HG03442 (cell line): ENCODE data around the gene THUMPD2.
"Not testable (repeated sequence)": the region's sequence is repeated elsewhere in the genome, so short reads cannot be mapped to it uniquely, and the experiment has no call there.

Experiments
- ATAC-seq: cut with Tn5 transposase; IDR thresholded peaks from one replicate; pipeline ENCODE4 v1.9.1; 2021; ENCODE audit warnings: mild to moderate bottlenecking, moderate library complexity; ENCODE audit not compliant: unreplicated experiment

Gene THUMPD2, protein sequence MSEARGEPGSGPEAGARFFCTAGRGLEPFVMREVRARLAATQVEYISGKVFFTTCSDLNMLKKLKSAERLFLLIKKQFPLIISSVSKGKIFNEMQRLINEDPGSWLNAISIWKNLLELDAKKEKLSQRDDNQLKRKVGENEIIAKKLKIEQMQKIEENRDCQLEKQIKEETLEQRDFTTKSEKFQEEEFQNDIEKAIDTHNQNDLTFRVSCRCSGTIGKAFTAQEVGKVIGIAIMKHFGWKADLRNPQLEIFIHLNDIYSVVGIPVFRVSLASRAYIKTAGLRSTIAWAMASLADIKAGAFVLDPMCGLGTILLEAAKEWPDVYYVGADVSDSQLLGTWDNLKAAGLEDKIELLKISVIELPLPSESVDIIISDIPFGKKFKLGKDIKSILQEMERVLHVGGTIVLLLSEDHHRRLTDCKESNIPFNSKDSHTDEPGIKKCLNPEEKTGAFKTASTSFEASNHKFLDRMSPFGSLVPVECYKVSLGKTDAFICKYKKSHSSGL

DNA sequence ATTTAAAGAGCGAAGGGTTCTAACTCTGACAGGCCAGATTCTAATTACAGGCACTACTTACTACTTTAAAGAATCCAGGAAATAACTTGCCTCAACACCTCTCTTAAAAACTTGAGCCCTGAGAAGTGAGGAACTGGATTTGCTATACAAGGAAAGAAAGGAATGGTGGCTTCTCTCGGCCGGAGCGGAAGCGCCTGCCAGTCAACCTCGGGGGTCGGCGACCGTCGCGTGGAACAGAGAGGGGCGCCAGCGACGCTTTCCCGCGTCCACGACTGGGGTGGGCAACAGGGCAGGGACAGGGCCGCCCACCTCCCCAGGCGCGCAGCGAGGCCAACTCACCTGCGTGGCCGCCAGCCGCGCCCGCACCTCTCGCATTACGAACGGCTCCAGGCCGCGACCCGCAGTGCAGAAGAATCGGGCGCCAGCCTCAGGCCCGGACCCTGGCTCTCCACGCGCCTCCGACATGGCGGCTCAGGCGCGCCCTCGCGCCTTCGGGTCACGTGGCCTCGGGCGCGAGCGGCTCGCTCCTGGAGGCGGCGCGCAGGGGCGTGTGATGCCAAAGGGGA is at the start of gene THUMPD2:
Gene THUMPD2, minus strand, starts transcription at position 484 of the 566 bp plus-strand sequence. Its CDS starts 19 bp downstream, at position 465.
- ATAC-seq, result peak; percentile 76

DNA sequence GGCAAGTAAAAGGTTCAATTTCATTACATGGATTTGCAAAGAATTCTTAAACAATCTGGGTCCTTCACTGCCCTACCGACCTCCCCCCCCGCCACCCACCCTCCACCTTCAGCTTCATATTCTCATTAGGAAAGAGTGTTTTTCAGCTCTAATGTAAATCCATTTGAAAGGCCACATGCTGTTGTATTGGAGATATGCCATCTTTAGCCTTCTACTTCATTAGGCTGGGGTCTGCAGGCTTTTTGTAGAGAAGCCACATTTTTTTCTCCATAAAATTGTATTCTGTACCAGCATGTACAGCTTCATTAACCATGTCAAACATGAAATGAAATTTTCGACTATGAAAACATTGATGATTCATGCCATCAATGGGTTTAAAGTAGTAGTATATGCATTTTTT is 42.8 kb upstream of the THUMPD2 start:
- no peak for ATAC-seq

DNA sequence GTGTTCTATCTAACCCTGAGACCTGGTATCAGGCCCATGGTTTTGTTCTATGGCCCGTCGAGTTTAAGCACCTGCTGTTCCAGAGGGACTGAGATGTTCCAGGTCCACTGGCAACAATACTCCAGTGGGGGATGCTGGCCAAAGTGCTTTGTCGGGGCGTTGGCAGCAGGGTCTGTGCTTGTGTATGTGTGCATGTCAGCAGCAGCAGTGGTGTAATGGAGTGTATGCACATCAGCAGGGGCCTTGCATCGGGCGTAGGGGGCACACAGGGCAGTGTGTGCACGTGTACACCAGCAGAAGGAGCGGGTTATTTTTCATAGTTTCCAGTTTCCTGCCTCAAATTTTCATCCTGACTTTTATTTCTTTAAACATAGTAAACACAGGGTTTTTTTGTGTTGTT is 37.8 kb upstream of the THUMPD2 start:
- ATAC-seq, result no peak

DNA sequence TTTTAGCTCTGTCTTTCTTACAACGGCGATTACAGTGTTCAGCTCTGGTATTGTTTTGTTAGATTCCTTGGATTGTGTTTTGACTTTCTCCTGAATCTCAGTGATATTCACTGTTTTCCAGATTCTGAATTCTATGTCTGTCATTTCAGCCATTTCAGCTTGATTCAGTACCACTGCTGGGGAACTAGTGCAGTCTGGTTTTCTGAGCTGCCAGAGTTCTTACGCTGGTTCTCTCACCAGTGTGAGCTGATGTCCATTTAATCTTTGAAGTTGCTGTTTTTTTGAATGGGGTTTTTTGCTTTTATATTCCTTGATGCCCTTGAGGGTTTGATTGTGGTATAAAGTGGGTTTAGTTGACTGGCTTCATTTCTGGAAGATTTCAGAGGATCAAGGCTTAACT is 37.4 kb upstream of the THUMPD2 start:
- ATAC-seq, result no peak

DNA sequence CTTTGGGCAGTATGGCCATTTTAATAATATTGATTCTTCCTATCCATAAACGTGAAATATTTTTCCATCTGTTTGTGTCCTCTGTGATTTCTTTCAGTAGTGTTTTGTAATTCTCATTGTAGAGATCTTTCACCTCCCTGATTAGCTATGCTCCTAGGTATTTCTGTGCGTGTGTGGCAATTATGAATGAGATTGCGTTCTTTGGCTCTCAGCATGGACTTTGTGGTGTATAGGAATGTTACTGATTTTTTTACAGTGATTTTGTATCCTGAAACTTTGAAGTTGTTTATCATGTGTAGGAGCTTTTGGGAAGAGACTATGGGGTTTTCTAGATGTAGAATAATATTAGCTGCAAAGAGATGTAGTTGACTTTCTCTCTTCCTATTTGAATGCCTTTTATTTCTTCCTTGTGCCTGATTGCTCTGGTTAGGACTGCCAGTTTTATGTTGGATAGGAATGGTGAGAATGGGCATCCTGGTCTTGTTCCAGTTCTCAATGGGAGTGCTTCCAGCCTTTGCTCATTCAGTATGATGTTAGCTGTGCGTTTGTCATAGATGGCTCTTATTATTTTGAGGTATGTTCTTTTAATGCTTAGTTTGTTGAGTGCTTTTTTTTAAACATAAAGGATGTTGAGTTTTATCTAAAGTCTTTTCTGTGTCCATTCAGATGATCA is 27.0 kb upstream of the THUMPD2 start:
- ATAC-seq, result no peak

DNA sequence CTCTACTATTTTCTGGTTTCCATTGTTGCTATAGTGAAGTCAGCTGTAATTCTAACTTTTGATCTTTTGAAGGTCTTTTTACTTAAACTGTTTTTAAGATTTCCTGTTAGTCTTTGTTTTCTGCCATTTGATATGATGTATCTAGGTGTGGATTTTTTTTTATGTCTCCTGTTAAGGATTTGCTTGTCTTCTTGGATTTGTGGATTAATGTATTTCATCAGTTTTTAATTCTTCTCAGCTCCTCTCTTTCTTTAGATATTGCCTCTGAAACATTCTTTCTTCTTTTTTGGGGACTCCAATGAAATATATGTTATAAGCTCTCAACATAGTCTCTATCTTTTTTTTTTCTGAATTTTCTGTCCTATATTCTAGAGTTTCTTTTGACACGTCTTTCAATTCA is 24.8 kb upstream of the THUMPD2 start:
- no peak for ATAC-seq

DNA sequence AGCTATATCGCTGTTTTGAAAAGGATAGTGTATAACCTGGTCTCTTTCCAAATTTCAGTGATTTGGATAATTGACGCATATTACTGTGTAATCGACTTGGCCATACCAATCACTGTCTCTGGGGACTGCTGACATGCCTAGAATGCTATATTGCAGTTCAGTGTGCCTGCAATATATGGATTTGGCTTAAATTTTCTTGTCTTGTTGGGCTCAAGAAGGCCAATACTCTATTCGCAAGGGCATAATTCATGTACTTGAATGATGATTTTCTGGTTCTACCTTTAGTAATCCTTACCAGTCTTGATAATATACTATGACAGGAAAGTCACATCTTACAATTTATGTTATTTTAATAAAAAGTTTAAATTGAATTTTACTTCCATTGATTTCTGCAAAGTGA is 21.7 kb upstream of the THUMPD2 start:
- ATAC-seq, result no peak

DNA sequence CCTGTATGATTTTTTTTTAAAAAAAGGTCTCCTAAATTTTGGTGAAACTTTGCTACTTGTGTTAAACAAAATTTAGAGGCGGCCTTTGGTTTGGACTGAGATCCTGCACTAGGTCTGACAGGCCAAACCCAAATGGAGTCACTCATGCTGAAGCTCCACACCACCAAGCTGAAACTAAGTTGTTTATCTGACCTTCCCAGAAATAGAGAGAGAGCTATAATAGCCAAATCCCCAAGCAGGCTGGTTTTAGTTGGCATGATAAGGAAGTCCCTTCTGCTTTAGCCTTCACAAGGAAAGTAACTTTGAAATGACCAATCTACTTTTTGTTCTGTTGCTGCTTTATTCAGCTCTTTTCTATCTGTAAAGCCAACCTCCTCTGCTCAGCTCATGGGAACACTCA is 17.1 kb upstream of the THUMPD2 start:
- no peak for ATAC-seq

DNA sequence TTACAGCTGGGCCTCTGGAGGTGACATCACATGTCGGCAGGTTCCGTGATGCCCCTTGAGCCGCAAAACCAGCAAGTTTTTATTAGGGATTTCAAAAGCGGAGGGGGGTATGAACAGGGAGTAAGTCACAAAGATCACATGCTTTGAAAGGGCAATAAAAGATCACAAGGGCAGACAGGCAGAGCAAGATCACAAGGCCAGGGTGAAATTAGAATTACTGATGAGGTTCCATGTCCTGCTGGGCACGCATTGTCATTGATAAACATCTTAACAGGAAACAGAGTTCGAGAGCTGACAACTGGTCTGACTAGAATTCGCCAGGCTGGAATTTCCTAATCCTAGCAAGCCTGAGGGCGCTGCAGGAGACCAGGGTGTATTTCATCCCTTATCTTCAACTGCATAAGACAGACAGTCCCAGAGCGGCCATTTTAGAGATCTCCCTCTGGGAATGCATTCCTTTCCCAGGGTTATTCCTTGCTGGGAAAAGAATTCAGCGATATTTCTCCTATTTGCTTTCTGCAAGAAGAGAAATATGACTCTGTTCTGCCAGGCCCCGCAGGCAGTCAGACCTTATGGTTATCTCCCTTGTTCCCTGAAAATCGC is 11.3 kb upstream of the THUMPD2 start:
- ATAC-seq, result not testable (repeated sequence)

DNA sequence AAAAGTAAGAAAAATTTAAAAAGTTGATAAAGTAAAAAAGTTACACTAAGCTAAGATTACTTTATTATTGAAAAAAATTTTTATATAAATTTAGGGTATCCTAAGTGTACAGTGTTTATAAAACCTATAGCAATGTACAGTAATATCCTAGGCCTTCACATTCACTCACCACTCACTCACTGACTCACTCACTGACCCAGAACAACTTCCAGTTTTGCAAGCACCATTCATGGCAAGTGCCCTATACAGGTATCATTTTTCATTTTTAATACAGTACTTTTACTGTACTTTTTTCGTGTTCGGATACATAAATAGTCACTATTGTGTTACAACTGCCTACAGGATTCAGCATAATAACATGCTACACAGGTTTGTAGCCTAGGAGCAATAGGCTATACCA is 8.9 kb upstream of the THUMPD2 start:
- ATAC-seq, result no peak

DNA sequence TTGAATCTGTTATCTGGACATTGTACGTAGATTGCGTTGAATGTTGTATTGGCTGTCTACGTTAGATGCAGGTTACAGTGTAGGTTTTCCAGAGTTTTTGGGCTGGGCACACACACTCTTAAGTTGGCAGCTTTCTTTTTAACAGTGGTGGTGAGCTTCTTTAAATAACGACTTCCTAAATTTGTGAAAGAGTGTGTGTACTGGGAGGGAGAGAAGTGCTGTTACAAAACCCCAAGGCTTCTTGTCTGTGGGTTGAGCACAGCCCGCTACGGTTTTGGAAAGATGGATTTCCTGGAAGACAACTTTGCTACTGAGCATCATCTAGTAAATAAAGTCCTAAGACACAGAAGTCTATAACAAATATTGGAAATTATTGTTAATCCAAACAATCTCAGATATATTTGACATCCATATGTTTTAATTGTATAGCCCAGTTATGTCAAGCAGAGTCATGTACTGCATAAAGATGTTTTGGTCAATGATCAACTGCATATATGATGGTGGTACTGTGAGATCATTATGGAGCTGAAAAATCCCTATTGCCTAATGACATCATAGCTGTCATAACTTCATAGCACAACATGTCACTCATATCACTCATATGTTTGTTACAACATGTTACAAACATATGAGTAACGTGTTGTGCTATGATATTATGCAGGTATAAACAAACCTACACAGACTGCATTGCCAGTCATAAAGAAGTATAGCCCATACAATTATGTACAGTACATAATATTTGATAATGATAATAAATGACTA is 7.9 kb upstream of the THUMPD2 start:
- no peak for ATAC-seq

DNA sequence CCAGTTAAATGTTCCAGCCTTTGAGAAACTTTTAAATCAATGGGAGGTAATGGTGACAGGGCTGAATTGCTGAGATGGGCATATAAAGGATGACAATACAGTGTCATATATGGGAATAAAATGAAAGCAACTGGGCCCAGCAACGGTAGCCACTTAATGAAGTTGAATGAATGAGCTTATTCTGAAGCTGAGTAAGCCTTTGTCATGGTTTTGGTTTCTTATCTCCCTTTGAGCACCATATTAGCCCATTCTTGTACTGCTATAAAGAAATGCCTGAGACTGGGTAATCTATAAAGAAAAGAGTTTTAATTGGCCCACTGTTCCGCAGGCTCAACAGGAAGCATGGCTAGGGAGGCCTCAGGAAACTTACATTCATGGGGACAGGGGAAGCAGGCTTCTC is 3.5 kb upstream of the THUMPD2 start:
- ATAC-seq, result no peak

DNA sequence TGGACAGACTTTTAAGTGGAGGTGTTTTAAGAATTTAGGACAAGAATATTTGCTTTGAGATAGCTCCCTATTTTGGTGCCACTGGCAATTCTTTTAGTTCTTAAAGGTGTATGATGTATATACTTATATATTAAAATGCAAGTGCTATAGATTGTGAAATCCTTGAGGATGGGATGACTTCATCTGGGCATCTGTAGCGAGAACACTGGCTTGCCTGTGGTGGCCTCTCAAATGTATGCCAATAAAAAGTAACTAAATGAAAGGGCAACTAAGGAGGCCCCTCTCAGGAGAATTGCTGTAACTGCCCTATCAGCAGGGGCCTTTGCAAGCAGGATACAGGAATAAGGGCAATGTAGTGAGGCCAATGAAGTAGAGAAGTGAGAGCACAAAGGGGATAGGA is 2.6 kb upstream of the THUMPD2 start:
- no peak for ATAC-seq

DNA sequence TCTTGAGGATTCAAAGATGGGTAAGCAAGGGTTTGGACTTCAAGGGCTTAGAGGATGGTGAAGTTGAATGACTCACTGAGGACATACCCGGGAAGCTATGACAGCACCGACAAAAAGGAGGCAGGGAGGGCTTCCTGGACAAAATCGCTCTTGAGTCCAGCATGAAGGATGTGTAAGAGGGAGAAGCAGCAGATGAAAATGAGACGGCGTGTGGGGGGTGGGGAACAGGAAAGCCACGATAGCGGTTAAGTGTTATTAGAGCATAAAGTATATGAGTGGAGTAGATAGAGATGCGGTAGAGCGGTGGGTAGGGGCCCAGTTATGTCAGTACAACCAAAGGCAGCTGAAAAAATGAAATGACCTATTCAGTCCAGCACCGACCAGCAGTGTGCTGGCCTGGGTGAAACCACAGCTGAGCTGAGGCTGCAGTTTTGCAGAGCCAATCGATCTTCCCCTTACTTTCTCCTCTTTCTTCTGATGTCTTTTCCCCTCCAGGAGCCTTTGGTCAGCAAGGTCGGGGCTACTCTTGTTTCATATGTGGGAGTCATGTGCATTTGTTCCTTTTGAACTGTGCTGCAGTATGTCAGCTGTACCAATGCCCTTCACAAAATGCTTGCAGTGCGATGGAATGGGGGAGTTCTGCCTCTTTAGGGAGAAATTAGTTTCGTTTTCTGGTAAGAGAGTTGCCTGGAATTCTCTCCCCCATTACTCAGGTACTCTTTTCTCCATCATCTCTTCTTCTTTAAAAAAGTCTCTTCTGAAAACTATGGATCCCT is 2.0 kb upstream of the THUMPD2 start:
- ATAC-seq, result no peak

DNA sequence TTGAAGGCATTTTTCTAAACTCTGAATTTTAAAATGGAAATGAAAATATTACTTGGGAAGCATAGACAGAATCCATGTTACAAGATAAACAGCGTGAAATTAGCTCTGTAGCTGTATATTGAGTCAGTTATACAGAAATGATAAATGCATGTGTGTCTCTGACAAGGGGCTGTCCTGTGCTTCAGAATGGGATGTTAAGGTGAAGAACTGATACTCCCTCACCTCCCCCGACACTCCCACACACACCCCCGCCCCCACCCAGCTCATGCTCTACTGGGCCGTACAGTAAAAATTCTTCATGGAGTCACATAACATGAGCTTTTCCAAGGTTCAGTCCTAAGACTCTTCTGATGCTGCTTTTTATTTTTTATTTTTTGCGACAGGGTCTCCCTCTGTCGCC is 869 bp upstream of the THUMPD2 start:
- ATAC-seq, result no peak

DNA sequence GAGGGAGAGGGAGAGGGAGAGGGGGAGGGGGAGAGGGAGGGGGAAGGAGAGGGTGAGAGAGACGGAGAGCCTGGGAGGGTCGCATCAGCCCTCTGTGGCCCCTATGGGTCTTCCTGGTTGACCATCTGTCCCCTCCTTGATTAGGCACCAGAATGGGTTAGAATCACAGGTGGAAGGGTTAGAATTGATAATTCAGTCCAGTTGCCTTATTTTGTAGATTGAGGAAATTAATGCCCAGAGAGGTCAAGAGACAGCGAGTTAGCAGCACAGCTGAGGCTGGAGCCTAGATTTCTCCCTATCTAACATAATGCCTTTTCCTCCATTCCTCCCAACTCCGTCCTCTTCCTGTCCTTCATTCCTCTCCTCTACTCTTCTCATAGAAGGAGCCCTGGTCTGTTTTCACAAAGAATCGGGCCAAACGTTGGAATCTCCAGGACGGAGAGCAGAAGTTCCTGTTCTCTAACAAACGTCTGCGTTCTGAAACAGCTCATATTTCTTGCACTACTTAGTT is 338 bp upstream of the THUMPD2 start:
- no peak for ATAC-seq

DNA sequence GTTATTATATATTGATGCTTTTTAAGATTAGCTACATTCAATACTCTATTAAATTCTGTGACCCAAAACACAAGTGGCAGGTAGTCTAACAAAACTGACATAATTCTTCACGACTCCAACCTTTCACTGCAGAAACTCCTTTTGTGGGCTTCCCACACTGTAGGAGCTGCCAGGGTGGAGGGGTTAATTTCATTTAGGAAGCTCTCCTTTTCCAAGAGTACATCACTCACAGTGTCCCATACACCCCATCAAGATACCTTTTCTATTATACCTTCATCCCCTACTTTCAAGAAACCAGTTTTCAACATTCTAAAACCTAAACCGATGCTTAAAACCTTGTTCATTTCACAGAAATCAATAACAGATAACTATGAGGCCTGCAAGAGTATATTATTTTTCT is 825 bp downstream of the THUMPD2 start:
- ATAC-seq, result no peak

DNA sequence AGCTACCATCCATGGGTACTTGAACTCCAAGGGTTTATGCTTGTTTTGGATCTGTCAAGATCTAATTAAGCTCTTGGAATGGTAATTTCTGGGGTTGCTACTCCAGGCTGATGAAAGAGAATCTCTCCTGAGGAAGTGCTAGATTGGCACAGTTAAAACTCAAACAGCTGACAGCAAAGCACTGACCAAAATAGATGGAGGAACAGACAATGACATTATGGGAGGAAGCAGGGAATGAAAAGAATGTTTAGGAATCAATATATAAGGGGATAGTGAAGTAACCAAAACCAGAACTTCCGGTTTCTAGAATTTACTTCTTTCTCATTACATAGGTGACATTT is 6.3 kb downstream of the THUMPD2 start:
- no peak for ATAC-seq

DNA sequence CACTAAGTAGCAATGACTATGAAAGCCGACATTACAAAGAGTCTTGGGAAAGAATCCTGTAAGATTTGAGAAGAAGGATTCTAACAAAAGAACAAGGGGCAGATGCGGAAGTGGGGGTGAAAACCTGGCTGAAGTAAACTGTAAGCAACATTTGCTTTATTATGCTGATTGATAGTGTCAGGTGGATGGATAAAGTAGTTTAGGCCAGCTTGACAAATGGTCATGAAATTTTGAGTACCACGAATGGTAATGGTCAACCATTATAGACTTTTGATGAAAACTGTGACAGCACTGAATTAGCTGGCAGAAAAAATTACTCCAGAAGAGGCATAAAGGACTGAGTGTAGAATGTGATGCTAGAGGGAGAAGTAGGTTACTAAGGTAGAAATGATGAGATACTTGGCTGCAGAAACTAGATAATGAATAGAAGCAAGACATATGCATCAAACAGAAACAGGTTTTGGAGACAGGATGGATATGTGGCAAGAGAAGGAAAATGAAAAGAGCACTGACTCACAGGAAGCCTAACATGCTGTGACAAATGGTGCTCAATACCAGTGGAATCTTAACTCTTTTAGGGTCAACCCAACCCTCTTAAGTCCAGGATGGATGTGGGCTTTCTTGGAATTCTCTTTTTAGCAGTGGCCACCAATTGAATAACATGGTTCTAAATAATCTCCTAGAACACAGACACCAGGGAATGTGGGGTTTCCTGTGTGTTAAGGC is 6.8 kb downstream of the THUMPD2 start:
- no peak for ATAC-seq
